Panc1 (cell line): Measurements from ENCODE around the gene TSHZ2.

ENCODE experiments used
- CTCF ChIP-seq: fragments of 450-650 bp; IDR thresholded peaks from 2 replicates; pipeline ENCODE4 v1.5.1; 2017; ENCODE audit warnings: mild to moderate bottlenecking
- POLR2AphosphoS5 ChIP-seq: IDR thresholded peaks from 2 replicates; pipeline ENCODE4 v1.6.1; 2012; ENCODE audit warnings: mild to moderate bottlenecking, low read depth, low read length, moderate library complexity
- REST ChIP-seq, 2 experiments: IDR thresholded peaks; 2 replicates each; pipeline ENCODE4 v1.6.1; 2011 to 2012; ENCODE audit warnings: low read depth in 2 of 2, control low read depth in 1 of 2, low read length in 1 of 2, mild to moderate bottlenecking in 1 of 2, moderate library complexity in 1 of 2; ENCODE audit not compliant: insufficient read depth in 1 of 2
- SIN3A ChIP-seq: IDR thresholded peaks from 2 replicates; pipeline ENCODE4 v1.6.1; 2012; ENCODE audit warnings: low read depth, mild to moderate bottlenecking, low read length, moderate library complexity, borderline replicate concordance; ENCODE audit not compliant: insufficient read depth
- TCF7L2 ChIP-seq: IDR thresholded peaks from 2 replicates; pipeline ENCODE4 v1.6.1; 2011; ENCODE audit warnings: mild to moderate bottlenecking, low read depth, low read length, inconsistent platforms

- TF ChIP-seq CTCF = no peak
- TF ChIP-seq TCF7L2 = no peak
- TF ChIP-seq POLR2AphosphoS5 = no peak
- TF ChIP-seq SIN3A = no peak
- no peak for TF ChIP-seq REST (IDR thresholded peaks at IDR 0.05; ENCODE audit: insufficient read depth in 1 of 2, low read depth in 2 of 2, low read length in 1 of 2)
These were observed 252.7 kb downstream of the TSHZ2 start for GRCh38 chr20:53224851-53225250.
